ENCODE results near the gene ZNRF3. TPM values are rescaled to one million over a fixed set of nuclear protein-coding genes. Genes with fewer than 3 reads are reported as not detected.

Gene ZNRF3
- polyA plus RNA-seq, 3 donors, result 0.13 TPM; not detected in 2

- no peaks in the 10 kb centered on the region for H3K27me3 ChIP-seq (ENCODE audit: control insufficient read depth in 2 of 2, insufficient read depth in 2 of 2, low read length in 2 of 2)
- no peaks in the 10 kb centered on the region for H3K79me2 ChIP-seq (ENCODE audit: insufficient read depth, low read length)
- Mint-ChIP-seq H3K4me3 (no peak overlapping the region), H3K36me3 (no peaks in the 10 kb centered on the region), H3K27me3 (ENCODE audit: low read depth in 3 of 3) (peaks cover 0 to 2% (median 2%) of the 10 kb centered on the region in 3 donors), H3K9me3 (peaks cover 0 to 2% (median 0%) of the 10 kb centered on the region in 7 donors), H3K27ac (no peak overlapping the region), H3K4me1 (no peaks in the 10 kb centered on the region)
- H4K20me1 ChIP-seq (ENCODE audit: insufficient read depth, low read length), result no peaks in the 10 kb centered on the region
- H3K4me1 ChIP-seq (ENCODE audit: control insufficient read depth in 1 of 2, insufficient read depth in 2 of 2, low read length in 2 of 2), result no peaks in the 10 kb centered on the region
- intact Hi-C loops (cut with micrococcal nuclease), result no loop called here
- no peak for DNase-seq
- H3K4me3 ChIP-seq (replicated peaks in 1 of 3; ENCODE audit: low read depth in 2 of 3, low read length in 3 of 3), result no peak overlapping the region
- H2AFZ ChIP-seq (ENCODE audit: insufficient read depth, low read depth, low read length, poor library complexity, severe bottlenecking), result no peak overlapping the region
- H3K36me3 ChIP-seq (replicated peaks in 1 of 2; ENCODE audit: control insufficient read depth in 1 of 2, insufficient read depth in 2 of 2, low read length in 2 of 2), result no peaks in the 10 kb centered on the region
- no peak overlapping the region for H3K9ac ChIP-seq (ENCODE audit: insufficient read depth, low read length, poor library complexity, severe bottlenecking)
- TF ChIP-seq CTCF (IDR thresholded peaks at IDR 0.05), result no peak
- no peak overlapping the region for H3K27ac ChIP-seq (ENCODE audit: low read depth in 1 of 2, low read length in 2 of 2)
- 88% methylated on average over 1 of the region's 4 CpGs for WGBS (ENCODE audit: insufficient coverage)
- no peaks in the 10 kb centered on the region for H3K9me3 ChIP-seq (replicated peaks in 1 of 2; ENCODE audit: control insufficient read depth in 1 of 2, insufficient read depth in 1 of 2, low read length in 2 of 2)
- no peak overlapping the region for H3K4me2 ChIP-seq (replicated peaks; ENCODE audit: extremely low read depth, low read length, poor library complexity, severe bottlenecking)
Observed at GRCh38 chr22:28994522-28994921, 111.2 kb downstream of the ZNRF3 start.

- Histone ChIP-seq H3K27me3 (ENCODE audit: control insufficient read depth in 2 of 2, insufficient read depth in 2 of 2, low read length in 2 of 2) (no peaks in the 10 kb centered on the region), H3K79me2 (ENCODE audit: insufficient read depth, low read length) (no peaks in the 10 kb centered on the region), H3K9me3 (replicated peaks in 1 of 2; ENCODE audit: control insufficient read depth in 1 of 2, insufficient read depth in 1 of 2, low read length in 2 of 2) (no peaks in the 10 kb centered on the region), H3K9ac (ENCODE audit: insufficient read depth, low read length, poor library complexity, severe bottlenecking) (no peak overlapping the region), H3K36me3 (replicated peaks in 1 of 2; ENCODE audit: control insufficient read depth in 1 of 2, insufficient read depth in 2 of 2, low read length in 2 of 2) (no peaks in the 10 kb centered on the region), H4K20me1 (ENCODE audit: insufficient read depth, low read length) (no peaks in the 10 kb centered on the region), H3K27ac (ENCODE audit: low read depth in 1 of 2, low read length in 2 of 2) (no peak overlapping the region), H3K4me1 (ENCODE audit: control insufficient read depth in 1 of 2, insufficient read depth in 2 of 2, low read length in 2 of 2) (no peaks in the 10 kb centered on the region), H3K4me2 (replicated peaks; ENCODE audit: extremely low read depth, low read length, poor library complexity, severe bottlenecking) (no peak overlapping the region), H2AFZ (ENCODE audit: insufficient read depth, low read depth, low read length, poor library complexity, severe bottlenecking) (no peak overlapping the region), H3K4me3 (replicated peaks in 1 of 3; ENCODE audit: low read depth in 2 of 3, low read length in 3 of 3) (no peak overlapping the region)
- no peak overlapping the region for H3K4me3 Mint-ChIP-seq
- H3K4me1 Mint-ChIP-seq, result no peaks in the 10 kb centered on the region
- intact Hi-C loops (cut with micrococcal nuclease), result no loop called here
- H3K36me3 Mint-ChIP-seq, result no peaks in the 10 kb centered on the region
- peaks cover 0 to 2% (median 2%) of the 10 kb centered on the region in 3 donors for H3K27me3 Mint-ChIP-seq (ENCODE audit: low read depth in 3 of 3)
- no peak overlapping the region for H3K27ac Mint-ChIP-seq
- DNase-seq, result no peak
- peaks cover 0 to 2% (median 0%) of the 10 kb centered on the region in 7 donors for H3K9me3 Mint-ChIP-seq
- no peak for TF ChIP-seq CTCF (IDR thresholded peaks at IDR 0.05)
- 100% methylated on average over 1 of the region's 2 CpGs for WGBS (ENCODE audit: insufficient coverage)
Observed at GRCh38 chr22:28995551-28995950, 112.2 kb downstream of the ZNRF3 start.
